HTR-8/SVneo (cell line): Measurements from ENCODE around the gene RASGRP3.

Source experiments
- DNase-seq: peaks from one replicate; pipeline ENCODE4 v3.0.0; 2011; ENCODE audit warnings: low spot score, mixed read lengths; ENCODE audit not compliant: insufficient read length
- FAIRE-seq: peaks from 2 replicates; lab custom pipeline; 2011; peaks lifted over from hg19 to GRCh38; lab: Jason Lieb, UNC

The RASGRP3 gene

GRCh38 chr2:33555681-33556080 lies 79.2 kb downstream of the RASGRP3 start:
- DNase-seq (no peak), FAIRE-seq (no peak)

DNA sequence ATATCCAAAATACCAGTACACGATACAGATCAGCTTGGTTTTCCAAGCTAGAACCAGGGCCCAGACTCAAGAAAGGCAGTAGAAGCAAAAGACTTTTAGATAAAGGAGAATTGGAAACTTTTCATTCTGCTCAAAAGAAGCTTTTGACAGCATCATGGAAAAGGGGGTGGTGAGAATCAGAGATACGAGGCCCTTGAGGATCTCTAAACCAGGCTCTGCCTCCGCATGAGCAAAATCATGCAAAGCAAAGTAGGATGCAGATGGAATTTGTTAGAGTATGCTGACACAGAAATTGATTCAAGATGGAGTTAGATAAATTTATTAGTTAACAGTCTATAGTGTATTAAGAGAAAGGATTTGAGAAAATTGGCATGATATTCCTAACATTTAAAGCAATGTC lies 82.9 kb downstream of the RASGRP3 start:
- DNase-seq, result no peak
- FAIRE-seq, result no peak

DNA sequence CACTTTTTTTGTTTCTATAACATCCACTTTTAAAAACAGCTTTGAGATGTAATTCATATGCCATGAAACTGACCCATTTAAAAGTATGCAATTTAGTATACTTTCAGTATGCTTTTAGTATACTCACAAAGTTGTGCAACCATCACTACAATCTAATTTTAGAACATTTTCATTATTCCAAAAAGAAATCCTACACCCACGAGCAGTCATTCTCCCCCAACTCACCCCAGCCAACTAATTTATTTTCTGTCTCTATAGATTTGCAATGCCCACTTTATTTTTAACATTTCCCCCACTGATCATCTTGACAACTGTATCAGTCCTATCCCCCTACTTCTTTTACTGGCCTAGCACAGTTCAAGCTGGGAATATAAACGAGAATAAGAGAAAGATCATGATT lies 83.6 kb downstream of the RASGRP3 start:
- DNase-seq (no peak), FAIRE-seq (no peak)

DNA sequence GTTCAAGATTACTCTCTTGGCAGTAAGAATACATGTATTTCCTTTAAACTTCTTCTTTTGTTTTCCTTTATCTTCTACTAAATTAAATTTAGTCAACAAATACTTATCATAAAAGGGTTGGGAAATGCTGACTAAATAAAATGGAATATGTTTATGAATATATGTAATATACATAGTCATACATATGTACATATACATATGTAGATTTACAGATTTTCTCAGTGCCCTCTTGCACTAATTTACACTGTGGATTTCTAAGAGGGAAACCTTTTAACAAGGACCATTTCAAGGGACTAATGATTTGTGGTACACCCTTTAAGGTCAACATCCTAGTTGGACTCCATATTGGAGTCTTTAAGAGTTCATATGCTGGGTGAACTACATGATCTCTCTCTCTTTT lies 85.4 kb downstream of the RASGRP3 start:
- no peak for DNase-seq
- no peak for FAIRE-seq

GRCh38 chr2:33570681-33571080 lies 94.2 kb downstream of the RASGRP3 start:
- FAIRE-seq (no peak), DNase-seq (no peak)

DNA sequence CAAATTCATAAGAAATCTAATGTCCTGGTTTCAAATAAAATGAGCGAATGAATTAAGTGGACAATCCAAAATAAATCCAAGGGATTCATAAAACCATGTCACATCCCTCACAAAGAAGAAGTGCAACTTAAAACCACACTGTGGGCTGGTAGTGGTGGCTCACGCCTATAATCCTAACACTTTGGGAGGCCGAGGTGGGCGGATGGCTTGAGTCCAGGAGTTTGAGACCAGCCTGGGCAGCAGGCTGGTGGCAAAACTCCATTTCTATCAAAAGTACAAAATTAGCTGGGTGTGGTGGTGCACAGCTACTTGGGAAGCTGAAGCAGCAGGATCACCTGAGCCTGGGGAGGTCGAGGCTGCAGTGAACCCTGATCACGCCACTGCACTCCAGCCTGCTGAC lies 97.2 kb downstream of the RASGRP3 start:
- FAIRE-seq, result peak; percentile 9

GRCh38 chr2:33577084-33577483 lies 100.6 kb downstream of the RASGRP3 start:
- FAIRE-seq (no peak), DNase-seq (no peak)

More for the DNA sequence above, 97.2 kb downstream of the RASGRP3 start:
- no peak for DNase-seq

DNA sequence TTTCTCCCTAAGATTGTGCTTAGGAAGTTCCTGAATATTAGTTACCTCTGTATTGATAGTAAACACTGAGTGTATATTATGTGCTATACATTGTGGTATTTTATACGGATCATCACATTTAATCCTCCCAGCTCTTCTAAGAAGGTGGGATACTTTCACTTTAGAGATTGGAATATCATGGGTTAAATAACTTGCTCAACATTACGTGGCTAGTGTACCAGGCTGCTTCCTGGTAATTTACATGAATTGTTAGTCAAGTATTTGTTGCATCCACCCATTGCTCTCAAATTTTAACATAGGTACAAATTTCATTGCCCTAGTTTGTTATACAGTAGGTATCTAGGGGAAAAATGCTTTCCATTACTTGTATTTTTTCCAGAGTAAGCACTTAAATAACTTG lies 101.2 kb downstream of the RASGRP3 start:
- FAIRE-seq (no peak), DNase-seq (no peak)

DNA sequence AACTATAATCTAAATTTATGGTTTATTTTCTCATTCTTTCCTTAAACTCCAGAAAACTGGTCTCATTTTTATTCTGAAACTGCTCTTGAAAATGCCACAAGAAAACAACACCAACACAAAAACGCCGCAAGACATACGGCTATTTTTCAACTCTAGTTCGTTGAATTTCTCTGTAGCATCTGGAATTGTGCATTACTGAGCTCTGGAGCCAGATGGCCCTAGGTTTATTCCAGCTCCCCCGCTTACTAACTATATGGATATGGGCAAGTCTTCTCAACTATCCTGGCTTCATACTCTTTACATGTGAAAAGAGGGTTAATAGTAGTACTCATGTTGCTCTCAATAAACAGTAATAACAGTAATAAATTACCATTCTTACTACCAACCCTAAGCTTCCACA lies 102.8 kb downstream of the RASGRP3 start:
- FAIRE-seq (no peak), DNase-seq (no peak)

- FAIRE-seq, result no peak
- no peak for DNase-seq
Measured at GRCh38 chr2:33581872-33582271, 105.4 kb downstream of the RASGRP3 start.

- peak; percentile 17 for DNase-seq
Measured at GRCh38 chr2:33583194-33583938, 106.9 kb downstream of the RASGRP3 start.

DNA sequence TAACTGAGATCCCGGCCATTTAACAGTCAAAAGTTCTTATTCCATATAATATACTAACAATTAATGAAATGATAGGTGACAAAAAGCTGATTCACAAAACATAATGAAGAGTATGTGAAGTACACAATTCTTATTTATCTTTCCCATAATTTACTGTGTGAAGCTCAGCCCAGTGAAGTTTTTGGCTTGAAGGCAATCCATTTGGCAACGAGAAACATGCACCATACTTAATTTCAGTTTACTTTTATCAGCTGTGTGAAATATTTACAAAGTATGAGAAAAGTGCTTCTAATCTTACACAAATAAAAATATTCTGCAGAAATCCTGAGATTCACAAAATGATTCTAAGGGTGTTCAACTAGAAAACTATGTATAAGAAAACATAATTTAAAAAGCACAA lies 110.3 kb downstream of the RASGRP3 start:
- FAIRE-seq (no peak), DNase-seq (no peak)

More at GRCh38 chr2:33583194-33583938, 106.9 kb downstream of the RASGRP3 start:
- FAIRE-seq, result no peak

DNA sequence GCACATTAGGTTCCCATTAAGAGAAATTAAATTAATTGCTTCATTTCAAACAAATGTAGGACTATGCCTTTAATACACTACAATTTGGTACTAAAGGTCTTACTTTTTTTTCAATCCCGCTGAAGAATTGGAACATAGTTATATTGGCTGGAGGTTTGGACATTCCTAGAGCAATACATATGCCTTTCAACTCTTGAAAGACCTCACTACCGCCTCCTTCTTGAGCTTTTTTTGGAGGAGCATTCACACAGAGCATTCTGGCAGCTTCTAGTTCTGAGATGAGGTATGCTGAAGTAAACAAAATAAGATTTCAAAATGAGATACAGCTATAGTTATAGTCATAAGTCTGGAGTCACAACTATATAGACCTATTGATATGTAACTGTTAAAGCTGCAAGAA lies 111.8 kb downstream of the RASGRP3 start:
- no peak for FAIRE-seq
- DNase-seq, result no peak

DNA sequence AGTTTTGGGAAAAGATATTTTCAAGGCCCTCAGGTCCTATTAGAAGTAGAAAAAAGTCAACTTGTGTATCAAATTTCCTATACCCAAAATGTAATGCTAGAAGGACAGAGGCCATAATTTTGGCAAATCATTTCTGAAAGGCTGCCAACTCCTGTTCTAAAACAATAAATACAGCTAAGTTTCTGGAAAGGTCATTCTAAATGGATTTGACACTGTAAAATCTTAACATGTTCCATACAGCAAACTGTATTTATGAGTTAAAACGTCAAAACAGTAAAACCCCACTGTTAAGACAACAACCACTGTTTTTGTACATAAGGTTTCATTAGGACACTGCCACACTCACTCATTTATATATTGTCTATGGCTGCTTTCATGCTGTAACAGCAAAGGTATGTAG lies 113.0 kb downstream of the RASGRP3 start:
- DNase-seq (no peak), FAIRE-seq (no peak)

DNA sequence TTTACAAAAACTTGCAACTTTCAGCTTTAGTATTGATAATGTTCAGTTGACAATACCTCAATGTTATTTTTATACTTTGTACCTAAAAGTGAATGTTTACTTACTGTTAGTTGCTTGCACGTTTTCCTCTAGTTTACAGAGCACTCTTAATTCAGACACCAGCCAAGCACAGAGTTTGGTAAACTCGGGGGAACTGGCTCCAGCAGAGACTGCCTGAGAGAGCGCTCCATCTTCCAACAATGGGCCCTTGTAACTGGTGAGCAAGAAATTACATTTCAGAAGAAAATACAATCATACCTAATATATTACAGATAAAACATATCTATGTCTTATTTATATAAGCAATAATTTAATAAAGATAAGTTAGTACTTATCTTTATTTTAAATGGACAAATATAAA lies 118.9 kb downstream of the RASGRP3 start:
- DNase-seq (no peak), FAIRE-seq (no peak)

- FAIRE-seq (no peak), DNase-seq (no peak)
Measured at GRCh38 chr2:33597026-33597425, 120.6 kb downstream of the RASGRP3 start.

GRCh38 chr2:33598561-33599174 lies 122.2 kb downstream of the RASGRP3 start:
- peak; percentile 41 for DNase-seq

GRCh38 chr2:33599175-33599942 lies 122.9 kb downstream of the RASGRP3 start, which contains the start of gene FAM98A:
Gene FAM98A (minus strand): TSS chr2:33599299. CDS start chr2:33599221, 78 bp downstream.
- FAIRE-seq, result peak; percentile 93
- DNase-seq, result peak; percentile 98

More at GRCh38 chr2:33598561-33599174, 122.2 kb downstream of the RASGRP3 start:
- no peak for FAIRE-seq

DNA sequence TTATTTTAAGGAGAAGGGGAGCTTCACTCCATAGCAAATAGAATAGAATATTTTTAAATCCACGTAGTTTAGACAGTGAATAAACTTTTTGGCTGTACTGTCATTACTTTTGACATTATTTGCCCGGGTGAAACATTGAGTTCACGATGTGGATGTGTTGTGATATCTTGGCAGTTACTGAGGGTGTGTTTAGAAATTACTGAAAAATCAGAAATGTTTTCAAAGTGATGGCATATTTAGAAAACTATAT lies 123.4 kb downstream of the RASGRP3 start:
- no peak for FAIRE-seq
- DNase-seq, result no peak

- FAIRE-seq, result no peak
- no peak for DNase-seq
Measured at GRCh38 chr2:33602201-33602830, 125.9 kb downstream of the RASGRP3 start.

DNA sequence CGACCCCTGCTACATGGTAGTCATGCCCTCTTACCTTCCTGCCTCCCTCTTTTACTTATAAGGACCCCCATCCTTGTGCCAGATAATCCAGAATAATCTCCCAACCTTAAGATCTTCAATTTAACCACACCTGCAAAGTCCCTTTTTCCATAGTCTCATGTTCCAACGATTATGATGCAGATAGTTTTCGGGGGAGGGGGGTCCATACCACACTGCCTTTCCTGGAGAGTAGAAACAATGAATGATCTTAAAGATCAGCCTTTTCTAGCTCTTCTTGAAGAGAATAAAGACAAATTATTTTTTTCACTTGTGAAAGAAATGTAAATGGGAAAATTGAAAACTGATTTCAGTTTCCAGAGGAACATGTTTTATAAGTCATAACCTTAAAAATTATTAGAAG lies 127.0 kb downstream of the RASGRP3 start:
- FAIRE-seq (no peak), DNase-seq (no peak)
